Measurements from ENCODE around the gene STXBP5L.
"Not testable (repeated sequence)": the region's sequence is repeated elsewhere in the genome, so short reads cannot be mapped to it uniquely, and the experiment has no call there.

STXBP5L gene

DNA sequence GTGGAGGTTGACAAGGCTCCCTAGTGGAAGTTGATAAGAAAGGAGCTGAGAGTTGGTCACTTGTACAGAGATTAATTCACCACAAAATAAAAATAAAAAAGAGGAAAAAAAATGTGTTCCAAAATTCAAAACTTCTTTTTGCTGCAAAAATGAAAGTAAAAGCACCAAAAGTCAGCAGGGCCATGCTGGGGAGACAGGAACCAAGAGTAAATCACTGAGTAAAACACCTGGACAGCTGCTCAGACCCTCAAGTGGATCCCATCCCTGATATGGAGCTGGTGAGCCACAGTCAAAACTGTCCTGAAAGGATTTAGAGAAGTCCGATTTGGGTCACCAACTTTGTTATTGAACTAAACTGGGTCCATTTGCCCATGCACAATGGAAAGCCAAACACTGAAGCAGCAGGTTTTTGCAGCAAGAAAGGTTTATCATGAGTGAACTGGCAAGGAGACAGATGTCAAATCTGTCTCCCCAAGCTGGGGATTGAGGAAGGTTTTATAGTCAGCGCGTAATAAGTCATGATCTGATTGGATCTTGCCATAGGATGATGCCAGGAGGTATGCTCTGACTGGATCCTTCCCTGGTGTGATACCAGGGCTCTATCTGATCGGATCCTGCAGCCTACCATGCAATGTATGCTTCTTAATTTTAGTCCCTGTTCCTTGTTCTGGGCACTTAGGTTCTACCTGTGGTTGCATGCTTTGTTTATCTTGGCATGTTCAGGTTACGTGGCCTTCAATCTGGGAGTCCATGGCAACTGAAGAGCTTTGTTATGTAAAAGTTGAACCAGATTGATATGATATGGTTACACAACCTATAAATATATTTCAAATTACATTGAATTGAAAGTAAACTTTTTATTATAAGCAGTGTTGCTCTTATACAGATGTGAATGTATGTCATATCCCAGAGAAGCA is 324.6 kb downstream of the STXBP5L start:
- DNase-seq: no peak

GRCh38 chr3:121243208-121243607 is 335.2 kb downstream of the STXBP5L start:
- DNase-seq: no peak

DNA sequence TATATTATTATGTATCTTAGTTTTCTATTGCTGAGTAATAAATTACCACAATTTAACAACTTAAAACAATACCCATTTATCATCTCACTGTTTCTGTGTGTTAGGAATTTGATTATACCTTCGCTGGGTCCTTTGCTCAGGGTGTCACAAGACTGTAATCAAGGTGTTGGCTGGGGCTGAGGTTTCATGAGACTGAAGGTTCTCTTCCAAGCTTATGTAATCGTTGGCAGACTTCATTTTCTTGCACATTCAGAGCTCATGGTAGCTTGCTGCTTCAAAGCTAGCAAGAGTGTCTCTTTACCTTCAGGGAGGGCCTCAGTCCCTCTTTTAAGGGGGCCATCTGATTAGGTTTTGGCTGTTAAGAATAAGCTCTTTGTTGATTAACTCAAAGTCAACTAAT is 344.7 kb downstream of the STXBP5L start:
- DNase-seq: no peak

GRCh38 chr3:121269389-121269788 is 361.4 kb downstream of the STXBP5L start:
- peak; percentile 78 to 81 for DNase-seq

DNA sequence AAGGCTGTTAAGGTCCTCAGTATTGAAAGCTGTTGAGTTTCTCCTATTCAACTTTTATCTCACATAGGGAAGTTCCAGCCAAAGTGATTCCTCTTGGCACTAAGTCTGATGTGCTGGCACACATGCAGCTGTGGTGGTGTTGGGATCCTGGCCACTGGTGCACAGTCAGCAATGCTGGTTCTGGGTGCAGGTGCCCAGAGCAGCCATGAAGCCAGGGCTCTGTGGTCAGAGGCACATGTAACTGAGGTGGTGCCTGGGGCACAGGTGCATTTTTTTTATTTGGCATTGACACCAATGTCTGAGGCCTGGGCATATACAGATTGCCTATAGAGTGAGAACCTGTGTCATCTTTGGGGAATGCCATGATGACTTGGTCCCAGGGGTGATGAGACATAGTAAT is 366.4 kb downstream of the STXBP5L start:
- no peak for DNase-seq

DNA sequence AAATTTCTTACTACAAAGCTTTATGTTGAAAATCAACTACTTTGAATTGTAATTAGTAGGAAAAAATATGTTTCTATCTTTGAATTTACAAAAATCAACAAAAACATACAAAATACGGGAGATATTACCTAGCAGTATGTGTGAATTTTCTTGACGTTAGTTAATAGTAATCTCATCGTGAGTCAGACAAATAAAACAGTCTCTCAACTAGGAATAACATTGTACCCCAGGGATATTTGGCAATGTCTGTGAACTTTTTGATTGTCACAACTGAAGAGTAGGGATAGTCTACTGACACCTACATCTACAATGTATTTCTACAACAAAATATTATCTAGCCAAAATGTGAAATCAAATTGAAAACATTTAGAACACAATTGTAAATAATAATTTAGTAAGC is 387.4 kb downstream of the STXBP5L start:
- no peak for DNase-seq

DNA sequence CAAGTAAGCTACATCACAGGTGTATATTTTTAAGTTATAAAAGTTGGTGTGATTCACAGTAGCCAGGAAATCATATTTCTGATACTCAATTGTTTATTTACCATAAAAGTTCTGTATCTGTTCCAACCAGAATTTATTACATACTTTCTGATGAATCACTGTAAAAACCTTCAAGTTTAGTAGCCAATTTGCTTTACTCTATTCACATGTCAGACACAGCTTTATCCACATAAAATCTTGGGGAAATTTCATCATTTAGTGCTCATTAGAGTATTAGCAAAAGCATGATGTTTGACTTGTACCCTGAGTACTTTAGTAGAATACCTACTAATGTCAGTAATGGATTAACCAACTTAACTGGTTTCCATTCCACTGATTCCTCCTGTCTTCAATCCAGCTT is 388.0 kb downstream of the STXBP5L start:
- no peak for DNase-seq

DNA sequence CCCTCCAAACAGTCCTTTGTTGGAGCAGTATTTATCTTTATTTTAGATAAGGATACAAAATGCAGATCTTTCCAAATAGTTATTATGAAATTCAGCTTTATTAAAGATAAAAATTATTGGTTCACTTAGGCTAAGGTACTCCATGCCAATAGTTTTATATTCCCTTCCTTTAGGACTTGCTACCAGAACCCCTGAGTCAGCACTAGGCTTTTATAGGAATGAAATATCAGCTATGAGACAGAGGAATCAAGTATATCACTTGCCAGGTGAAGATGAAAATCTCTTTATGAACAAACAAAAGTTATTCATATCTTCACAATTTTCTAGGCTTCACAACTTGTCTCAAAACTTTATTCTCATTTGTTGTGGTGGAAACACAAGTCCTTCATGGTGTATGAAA is 416.3 kb downstream of the STXBP5L start:
- DNase-seq: no peak

- no peak for DNase-seq
Observed at GRCh38 chr3:121330118-121330517, 422.1 kb downstream of the STXBP5L start.

- DNase-seq: no peak
Observed at GRCh38 chr3:121330634-121331033, 422.6 kb downstream of the STXBP5L start.

DNA sequence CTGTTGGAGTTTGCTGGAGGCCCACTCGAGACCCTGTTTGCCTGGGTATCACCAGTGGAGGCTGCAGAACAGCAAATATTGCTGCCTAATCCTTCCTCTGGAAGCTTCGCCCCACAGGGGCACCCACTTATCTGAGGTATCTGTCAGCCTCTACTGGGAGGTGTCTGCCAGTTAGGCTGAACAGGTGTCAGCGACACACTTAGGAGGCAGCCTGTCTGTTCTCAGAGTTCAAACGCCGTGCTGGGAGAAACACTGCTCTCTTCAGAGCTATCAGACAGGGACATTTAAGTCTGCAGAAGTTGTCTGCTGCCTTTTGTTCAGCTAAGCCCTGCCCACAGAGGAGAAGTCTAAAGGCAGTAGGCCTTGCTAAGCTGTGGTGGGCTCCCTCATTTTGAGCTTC is 448.0 kb downstream of the STXBP5L start:
- DNase-seq: not testable (repeated sequence)

DNA sequence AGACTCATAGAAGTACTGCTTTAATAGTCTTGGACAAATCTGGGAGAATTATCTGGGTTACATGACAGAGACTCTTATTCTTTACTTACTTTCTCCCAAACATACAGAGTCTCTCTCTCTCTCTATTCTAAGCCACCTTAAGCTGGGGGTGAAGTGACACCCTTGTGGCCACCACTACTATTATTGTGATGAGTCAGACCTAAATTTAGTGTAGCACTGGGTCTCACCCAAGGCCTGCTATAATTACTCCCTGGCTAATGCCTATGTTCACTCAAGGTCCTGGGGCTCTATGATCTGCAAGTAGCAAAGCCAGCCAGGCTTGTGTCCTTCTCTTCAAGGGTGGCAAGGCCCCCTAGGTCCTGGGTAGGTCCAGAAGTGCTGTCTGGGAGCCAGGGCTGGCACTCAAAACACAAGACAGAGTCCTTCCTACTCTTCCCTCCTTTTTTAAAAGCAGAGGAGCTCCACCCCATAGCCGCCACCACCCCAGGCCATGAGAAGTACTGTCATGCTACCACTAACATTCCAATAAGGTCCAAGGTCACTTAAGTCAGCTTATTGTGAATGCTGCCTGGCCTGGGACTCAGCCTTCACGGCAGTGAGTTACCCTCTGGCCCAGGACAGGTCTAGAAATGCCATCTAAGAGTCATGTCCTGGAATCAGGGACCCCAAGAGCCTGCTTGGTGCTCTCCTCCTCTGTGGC is 454.2 kb downstream of the STXBP5L start:
- no peak for DNase-seq

GRCh38 chr3:121388308-121388707 is 480.3 kb downstream of the STXBP5L start:
- not testable (repeated sequence) for DNase-seq

DNA sequence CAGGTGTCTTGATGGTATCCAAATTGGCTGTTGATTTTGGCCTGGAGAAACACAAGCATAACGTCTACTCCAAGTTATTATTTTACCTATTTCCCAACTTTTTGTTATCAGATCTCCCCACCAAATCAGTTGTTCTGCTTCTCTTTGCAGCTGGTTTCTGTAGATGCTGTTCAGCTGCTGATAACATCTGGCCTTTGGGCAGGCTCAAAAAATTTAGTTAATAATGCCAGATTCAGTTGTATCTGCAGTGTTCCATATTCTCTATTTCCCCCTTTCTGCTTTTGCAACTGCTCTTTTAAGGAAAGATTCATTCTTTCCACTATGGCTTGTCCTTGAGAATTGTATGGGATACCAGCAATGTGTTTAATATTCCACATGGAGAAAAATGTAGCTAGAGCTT is 488.0 kb downstream of the STXBP5L start:
- not testable (repeated sequence) for DNase-seq

- not testable (repeated sequence) for DNase-seq
Observed at GRCh38 chr3:121398051-121398450, 490.0 kb downstream of the STXBP5L start.

DNA sequence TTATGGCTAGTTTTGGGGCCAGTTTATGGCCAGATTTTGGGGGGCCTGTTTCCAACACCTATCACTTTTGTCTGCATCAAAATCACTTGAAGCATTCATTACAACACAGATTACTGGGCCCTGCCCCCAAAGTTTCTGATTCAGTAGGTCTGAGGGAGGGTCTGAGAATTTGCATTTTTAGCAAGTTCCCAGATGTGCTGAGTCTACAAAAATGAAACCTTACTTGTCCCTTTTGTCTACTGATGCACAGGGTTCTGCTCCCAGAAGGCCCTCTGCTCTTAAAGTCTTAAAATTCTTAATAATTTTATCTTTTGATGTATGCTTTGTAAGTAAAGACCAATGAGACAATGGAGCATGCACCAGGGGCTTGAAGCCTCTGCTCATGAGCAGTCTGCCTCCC is 491.8 kb downstream of the STXBP5L start:
- no peak for DNase-seq

DNA sequence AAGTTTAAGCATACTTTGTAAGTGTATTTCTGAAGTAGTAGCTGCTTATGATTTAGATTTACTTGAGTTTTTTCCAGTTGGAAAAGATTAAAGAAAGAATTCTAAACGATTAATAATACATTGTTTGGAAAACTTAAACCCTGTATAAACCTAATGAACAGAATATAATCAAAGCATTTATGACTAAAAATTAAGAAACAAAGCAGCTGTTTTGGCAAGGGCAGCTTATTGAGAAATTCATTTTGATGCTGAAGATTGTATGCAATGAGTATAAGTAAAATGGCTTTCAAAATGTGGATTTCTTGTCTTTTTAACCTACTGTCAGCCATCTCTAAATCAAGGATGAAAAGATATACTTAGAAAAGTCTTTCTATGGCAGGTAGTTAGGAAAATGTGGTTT is 497.6 kb downstream of the STXBP5L start:
- DNase-seq: no peak

DNA sequence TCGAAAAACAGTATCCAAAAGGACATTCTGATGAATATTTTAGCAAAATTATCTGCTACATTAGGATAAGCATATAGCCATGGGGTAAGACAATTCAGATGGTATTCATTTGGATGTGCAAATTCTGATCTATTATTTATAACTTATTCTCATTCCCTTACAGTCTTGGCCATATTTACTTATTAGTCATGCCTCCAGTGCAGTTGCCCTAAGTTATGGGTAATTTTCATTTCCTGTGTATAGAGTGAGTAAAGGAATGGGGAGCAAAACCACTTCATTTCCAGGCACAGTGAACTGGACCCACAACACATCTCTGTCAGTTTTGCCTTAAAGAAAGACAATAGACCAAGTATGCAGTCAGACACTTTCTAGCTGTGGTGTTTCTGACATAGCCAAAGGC is 503.5 kb downstream of the STXBP5L start:
- DNase-seq: no peak

DNA sequence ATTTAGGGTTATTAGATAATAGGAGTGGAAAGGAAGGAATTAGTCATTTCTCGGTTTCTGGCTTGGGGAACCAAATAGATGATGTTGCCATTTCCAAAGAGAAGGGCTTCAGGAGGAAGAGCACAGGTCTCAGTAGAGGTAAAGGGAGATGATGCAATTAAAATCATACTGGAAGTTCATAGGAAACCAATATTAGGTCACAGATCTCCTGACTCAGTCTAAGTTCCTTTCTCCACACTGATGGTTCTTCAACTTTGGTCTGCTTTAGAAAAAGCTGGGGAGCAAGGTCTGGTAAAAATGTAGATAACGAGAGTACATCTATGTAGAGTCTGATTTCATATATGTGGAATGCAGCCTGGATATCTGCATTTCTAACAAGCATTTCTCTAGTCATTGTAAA is 506.9 kb downstream of the STXBP5L start:
- DNase-seq: no peak

DNA sequence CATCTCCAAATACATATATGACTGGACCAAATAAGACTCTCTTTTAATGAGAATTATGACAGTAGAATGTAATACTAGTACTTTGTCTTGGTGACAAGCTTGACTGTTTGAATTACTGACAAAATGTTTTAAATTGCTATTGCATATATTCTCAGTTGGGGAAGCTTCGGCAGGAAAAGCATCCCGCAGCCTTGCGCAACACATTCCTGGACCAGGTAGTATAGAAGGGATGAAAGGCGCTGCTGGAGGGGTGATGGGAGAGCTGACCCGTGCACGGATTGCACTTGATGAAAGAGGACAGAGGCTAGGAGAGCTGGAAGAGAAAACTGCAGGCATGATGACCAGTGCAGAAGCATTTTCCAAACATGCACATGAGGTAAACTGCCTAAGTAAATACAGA is 510.2 kb downstream of the STXBP5L start:
- no peak for DNase-seq

- no peak for DNase-seq
Observed at GRCh38 chr3:121424549-121424948, 516.5 kb downstream of the STXBP5L start.

DNA sequence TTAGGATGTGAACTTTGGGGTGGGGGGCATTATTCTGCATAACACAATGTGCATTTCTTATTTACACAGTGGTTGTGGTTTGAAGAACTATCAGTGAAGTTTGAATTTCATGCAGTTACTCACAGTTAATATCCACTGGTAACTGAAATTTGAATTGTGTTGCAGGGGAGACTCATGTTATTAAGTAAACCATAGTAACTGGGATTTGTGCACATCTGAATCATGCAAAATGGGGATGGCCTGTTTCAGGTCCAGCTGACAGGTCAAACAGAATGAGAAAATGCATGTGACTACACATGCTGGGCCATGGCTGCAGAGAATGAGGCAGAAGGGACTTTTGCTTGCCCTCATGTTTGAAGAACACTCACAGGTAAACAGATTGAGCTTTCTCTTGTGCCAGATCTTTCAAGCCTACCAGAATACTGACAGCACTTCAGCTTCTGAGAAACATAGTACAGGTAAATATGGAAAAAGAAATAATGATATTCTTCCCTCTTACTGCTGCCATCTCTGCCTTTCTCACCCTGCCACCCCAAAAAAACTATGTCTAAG is 522.7 kb downstream of the STXBP5L start:
- DNase-seq: no peak

DNA sequence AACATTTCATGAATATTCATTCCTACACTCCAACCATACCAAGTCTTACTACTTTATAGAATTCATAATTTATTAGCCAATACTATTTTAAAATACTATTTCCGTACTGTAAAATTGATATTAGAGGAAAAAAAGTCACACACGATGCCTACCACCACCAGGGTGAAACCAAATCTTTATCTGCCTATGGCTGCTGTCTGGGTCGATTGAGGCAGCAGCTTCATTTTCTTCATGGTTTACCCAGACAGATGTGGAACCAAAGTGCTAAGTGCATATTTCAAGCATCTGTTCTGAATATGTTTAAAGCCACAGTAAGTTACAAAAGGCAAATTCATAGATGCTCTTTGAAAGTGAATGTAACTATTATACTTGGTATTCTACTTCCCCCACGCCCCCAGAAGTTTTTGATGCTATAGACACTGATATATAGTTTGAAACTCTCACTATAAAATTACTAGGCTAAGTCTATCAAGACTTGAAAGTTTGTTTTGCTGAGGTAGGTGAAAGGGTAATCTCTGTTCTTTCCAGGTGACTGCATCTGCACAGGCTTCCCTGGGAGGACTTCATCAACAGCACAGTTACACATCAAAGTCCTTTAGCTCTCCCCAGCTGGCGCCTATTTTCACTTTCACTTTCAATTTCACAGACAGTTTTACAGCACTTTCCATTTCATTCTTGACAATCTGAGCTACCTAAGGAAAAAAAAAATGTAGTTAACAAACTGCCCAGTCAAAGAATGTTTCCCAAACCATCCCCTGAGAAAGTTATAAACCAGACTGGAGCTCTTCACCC is 523.9 kb downstream of the STXBP5L start:
- peak; percentile 16 to 29 for DNase-seq
